ENCODE data around the gene GRB2. TPM values are rescaled to one million over a fixed set of nuclear protein-coding genes. Genes with fewer than 3 reads are reported as not detected.

Gene GRB2
- total RNA-seq, 1 experiment from 2014 or later, result 101 TPM

DNA sequence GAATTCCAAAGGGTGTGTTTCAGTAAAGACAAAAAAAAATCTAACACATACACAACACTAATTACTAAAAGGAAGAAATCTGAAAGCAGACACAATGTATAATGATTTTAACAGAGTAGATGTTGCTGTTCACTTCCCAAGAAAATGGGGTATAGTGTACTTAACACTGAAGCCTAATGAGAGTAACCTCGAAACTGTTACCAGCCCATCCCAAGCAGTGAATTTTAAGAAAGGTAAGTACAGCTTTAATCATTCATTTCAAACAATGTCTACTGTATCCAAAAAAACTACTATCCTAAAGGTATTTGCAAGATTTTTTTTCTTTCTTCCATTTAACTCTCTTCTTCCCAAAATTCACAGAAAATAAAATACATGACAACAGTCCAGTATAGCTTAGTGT lies 8.3 kb downstream of the GRB2 start:
- no peak for TF ChIP-seq EZH2 (IDR thresholded peaks at IDR 0.05; ENCODE audit: borderline replicate concordance, low read depth, low read length, poor library complexity, severe bottlenecking)
- TF ChIP-seq CTCF (conservative IDR thresholded peaks at IDR 0.05; ENCODE audit: low read depth, low read length), result no peak
- H3K9me3 ChIP-seq (ENCODE audit: low read depth, low read length, poor library complexity, severe bottlenecking), result no peaks in the 10 kb centered on the region
- no peaks in the 10 kb centered on the region for H3K36me3 ChIP-seq (ENCODE audit: insufficient read depth, low read length, poor library complexity, severe bottlenecking)
- peaks cover 17% of the 10 kb centered on the region for H3K4me1 ChIP-seq (ENCODE audit: insufficient read depth, low read length, poor library complexity, severe bottlenecking)
- no peaks in the 10 kb centered on the region for H3K27me3 ChIP-seq (replicated peaks; ENCODE audit: insufficient read depth, low read depth, low read length, poor library complexity)
- DNase-seq (ENCODE audit: low spot score), result no peak
- BruUV-seq (replicated peaks), result no TSS peak
- peak overlapping the region; percentile 52 for H3K27ac ChIP-seq (ENCODE audit: low read depth, low read length, poor library complexity, severe bottlenecking)
- POLR2A ChIA-PET (ENCODE audit: low non-redundant PET), result no interaction called here
- CTCF ChIA-PET, result no interaction called here
- intact Hi-C loops (cut with micrococcal nuclease; ENCODE audit: unreplicated experiment), result no loop called here
- H3K4me3 ChIP-seq (ENCODE audit: low read depth, low read length, poor library complexity, severe bottlenecking), result no peak overlapping the region

GRCh38 chr17:75396796-75397195 lies 8.7 kb downstream of the GRB2 start:
- Histone ChIP-seq H3K36me3 (ENCODE audit: insufficient read depth, low read length, poor library complexity, severe bottlenecking) (no peaks in the 10 kb centered on the region), H3K27ac (ENCODE audit: low read depth, low read length, poor library complexity, severe bottlenecking) (peak overlapping the region; percentile 52), H3K27me3 (replicated peaks; ENCODE audit: insufficient read depth, low read depth, low read length, poor library complexity) (no peaks in the 10 kb centered on the region), H3K4me3 (ENCODE audit: low read depth, low read length, poor library complexity, severe bottlenecking) (no peak overlapping the region), H3K4me1 (ENCODE audit: insufficient read depth, low read length, poor library complexity, severe bottlenecking) (peaks cover 17% of the 10 kb centered on the region), H3K9me3 (ENCODE audit: low read depth, low read length, poor library complexity, severe bottlenecking) (no peaks in the 10 kb centered on the region)
- POLR2A ChIA-PET (ENCODE audit: low non-redundant PET), result no interaction called here
- no peak for DNase-seq (ENCODE audit: low spot score)
- CTCF ChIA-PET, result no interaction called here
- TF ChIP-seq EZH2 (IDR thresholded peaks at IDR 0.05; ENCODE audit: borderline replicate concordance, low read depth, low read length, poor library complexity, severe bottlenecking) (no peak), CTCF (conservative IDR thresholded peaks at IDR 0.05; ENCODE audit: low read depth, low read length) (no peak)
- BruUV-seq (replicated peaks), result no TSS peak
- intact Hi-C loops (cut with micrococcal nuclease; ENCODE audit: unreplicated experiment), result no loop called here

GRCh38 chr17:75396025-75396424 lies 9.5 kb downstream of the GRB2 start:
- ChIA-PET POLR2A (ENCODE audit: low non-redundant PET) (no interaction called here), CTCF (no interaction called here)
- Histone ChIP-seq H3K4me3 (ENCODE audit: low read depth, low read length, poor library complexity, severe bottlenecking) (no peak overlapping the region), H3K4me1 (ENCODE audit: insufficient read depth, low read length, poor library complexity, severe bottlenecking) (peaks cover 17% of the 10 kb centered on the region), H3K9me3 (ENCODE audit: low read depth, low read length, poor library complexity, severe bottlenecking) (no peaks in the 10 kb centered on the region), H3K27me3 (replicated peaks; ENCODE audit: insufficient read depth, low read depth, low read length, poor library complexity) (no peaks in the 10 kb centered on the region), H3K36me3 (ENCODE audit: insufficient read depth, low read length, poor library complexity, severe bottlenecking) (no peaks in the 10 kb centered on the region), H3K27ac (ENCODE audit: low read depth, low read length, poor library complexity, severe bottlenecking) (no peak overlapping the region)
- DNase-seq (ENCODE audit: low spot score), result no peak
- intact Hi-C loops (cut with micrococcal nuclease; ENCODE audit: unreplicated experiment), result no loop called here
- TF ChIP-seq CTCF (conservative IDR thresholded peaks at IDR 0.05; ENCODE audit: low read depth, low read length), result no peak
- no peak for TF ChIP-seq EZH2 (IDR thresholded peaks at IDR 0.05; ENCODE audit: borderline replicate concordance, low read depth, low read length, poor library complexity, severe bottlenecking)
- BruUV-seq (replicated peaks), result no TSS peak

All from A673 (cell line).